ENCODE measurements around the gene SORCS2.

Gene SORCS2

DNA sequence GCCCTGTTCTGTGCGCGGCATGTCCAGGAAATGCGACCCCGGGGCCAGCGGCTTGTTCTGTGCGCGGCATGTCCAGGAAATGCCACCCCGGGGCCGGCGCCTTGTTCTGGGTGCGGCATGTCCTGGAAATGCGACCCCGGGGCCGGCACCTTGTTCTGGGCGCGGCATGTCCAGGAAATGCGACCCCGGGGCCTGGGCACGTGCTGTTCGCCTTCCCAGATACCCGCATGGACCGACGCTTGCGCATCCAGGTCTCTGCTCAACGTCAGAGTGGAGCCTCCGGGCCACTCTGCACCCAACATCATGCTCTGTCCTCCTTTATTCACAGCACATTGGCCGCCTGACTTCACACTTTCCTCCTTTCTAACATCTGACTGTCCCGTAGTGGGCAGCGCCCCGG, 318.2 kb downstream of the SORCS2 start:
- no peak for DNase-seq (ENCODE audit: low spot score)

DNA sequence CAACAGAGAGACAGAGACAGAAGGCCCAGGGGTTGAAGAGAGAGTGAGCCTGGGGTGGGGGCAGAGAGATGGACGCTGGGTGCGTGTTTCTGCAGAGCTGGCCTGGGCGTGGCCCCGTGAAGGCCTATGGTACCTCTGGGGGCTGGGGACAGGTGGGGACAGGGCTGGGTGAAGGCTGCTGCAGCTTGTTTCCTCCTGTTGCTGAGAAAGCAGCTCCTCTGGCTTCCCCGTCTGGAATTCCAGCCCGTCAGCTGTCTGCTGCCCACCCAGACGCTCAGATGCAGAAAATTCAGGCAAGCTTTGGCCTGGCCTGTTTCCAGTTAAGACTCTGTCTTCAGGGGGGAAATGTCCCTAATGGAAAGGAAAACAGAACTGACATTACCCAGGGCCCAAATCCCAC, 319.2 kb downstream of the SORCS2 start:
- DNase-seq (ENCODE audit: low spot score): no peak

DNA sequence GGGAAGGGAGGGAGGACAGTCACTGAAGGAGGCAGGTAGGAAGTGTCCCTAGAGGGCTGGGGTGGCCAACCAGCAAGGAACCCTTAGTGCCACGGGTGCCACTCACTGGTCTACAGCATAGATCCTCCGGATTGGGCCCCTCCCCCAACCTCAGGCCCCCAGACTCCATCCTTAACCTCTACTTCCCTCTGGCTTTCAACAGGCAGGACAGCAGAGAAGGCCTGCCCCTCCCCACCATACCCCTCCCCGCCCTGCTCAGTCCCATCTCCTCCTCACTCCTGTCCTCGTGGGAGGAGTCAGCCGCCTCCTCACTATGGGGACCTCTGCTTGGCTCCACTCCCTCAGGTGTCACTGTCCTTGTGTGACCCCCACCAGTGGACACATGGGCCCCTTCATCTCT, 320.1 kb downstream of the SORCS2 start:
- DNase-seq (ENCODE audit: low spot score): no peak

DNA sequence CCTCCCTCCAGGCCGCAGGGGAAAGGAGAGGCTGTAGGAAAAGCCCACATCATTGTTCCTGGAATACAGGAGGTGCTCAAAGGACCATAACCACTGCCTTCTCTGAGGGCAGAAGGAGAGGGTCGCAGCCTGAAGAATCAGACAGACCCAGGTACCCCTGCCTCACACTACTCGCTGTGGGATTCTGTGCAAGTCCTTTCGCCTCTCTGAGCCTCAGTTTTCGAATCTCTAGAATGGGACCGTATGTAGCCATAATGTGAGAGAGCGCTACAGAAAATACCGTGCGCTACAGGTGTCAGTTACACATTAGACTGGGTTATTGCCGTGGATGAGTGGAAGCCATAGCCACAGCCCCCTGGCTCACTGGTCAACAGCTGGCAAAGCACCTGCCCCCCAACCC, 320.6 kb downstream of the SORCS2 start:
- DNase-seq (ENCODE audit: low spot score): no peak

DNA sequence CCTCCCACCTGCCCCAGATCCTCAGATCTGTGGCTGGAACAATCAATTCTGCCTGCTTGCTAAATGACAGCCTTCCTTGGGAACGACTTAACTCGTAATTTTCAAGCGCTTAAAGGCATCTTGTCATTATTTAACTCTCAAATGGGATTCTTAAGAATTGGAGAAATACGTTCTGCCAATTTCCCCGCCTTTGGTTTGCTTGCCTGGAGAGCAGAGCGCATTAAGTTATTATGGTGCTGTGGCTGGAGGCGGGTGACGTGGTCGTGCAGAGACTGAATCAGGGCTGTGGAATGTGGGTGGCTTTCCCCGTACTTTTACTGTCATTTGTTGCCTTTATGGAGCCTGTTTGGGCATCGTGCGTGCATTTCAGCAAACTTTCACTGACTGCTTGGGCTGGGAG, 321.3 kb downstream of the SORCS2 start:
- no peak for DNase-seq (ENCODE audit: low spot score)

DNA sequence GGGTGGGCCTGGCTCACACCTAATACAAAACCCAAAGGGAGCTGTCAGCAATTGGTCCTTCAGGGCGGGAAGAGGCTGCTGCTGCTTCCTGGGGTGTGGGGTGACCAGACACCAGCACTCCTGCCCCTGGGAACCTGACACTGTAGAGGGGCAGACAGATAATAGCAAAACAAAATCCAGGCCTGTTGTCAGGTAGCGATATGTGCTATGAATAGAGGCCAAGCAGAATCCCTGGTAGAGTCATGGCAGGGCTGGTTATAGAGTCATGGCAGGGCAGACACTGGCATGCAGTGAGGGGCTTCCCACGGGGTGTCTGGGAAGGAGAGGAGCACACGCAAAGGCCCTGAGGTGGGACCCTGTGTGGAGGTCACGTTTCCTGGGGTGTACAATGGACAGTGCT, 321.9 kb downstream of the SORCS2 start:
- no peak for DNase-seq (ENCODE audit: low spot score)

DNA sequence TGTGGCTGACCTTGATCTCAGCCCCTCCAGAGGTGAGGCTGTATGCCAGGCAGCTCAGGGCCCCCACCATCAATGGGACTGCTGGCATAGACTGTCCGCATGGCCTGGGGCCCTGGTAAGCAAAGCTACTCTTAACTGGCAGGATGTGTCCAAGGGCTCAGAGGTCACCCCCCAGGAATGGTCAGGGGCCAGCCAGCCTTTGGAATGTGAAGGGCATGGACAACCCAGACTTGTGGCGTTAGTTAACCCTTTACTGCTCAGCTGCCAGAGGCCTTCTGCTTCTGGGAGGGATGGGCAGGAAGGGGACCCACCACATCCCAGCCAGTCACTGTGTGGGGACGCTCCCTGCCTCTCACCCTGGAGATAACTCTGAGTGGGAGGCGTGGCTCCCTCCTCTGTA, 322.5 kb downstream of the SORCS2 start:
- DNase-seq (ENCODE audit: low spot score): no peak

DNA sequence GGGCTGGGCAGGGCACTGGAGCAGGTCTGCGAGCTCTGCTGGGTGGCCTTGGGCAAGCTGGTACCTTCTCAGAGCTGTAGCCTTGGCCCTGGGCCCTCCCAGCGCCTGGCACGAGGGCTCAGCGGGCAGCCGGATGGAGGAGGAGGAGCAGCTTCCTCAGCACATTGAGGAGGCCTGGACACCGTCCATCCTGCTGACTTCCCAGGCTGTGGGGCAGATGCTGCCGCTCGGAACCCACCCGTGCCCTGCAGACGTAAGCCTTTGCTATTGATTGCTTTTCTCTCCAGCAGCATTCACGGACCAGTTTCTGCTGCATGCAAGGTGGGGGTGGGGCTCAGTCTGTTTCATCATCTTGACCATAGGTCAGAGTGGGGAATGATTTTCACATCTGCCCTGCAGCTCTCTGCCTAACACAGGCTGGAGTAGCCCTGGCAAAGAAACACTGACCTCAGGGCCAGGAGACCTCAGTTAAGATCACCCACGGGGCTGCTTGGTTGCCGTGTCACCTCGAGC, 323.1 kb downstream of the SORCS2 start:
- no peak for DNase-seq (ENCODE audit: low spot score)

DNA sequence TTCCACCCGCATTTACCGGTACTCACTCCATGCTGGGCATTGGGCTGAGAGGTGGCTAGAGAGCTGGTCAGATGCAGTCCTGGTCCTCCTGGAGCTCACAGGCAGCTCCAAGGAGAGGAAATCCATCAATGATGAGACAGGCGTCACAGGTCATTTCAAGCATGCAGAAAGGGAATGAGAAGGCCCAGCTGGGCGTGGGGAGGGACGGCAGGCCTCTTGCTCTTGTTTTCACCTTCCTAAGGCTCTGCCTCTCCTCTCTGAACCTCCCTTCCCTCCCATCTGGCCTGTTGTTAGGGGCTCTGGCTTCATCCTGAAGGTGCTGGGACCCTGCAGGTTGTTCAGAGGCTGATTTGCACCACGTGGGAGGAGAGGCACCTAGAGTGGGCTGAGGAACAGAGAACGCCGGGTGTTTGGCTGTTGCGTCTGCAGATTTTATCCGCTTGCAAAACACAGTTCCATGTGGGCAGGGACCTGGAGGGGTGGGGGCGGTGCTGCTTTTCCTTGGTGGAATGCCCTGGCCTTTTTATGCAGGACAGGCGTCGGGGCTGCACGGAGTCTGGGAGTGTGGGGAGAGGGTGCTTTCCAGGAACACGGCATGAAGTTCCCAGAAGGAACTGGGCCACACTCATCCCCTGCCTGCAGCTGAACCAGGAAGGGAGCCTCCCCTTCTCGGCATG, 323.9 kb downstream of the SORCS2 start:
- no peak for DNase-seq (ENCODE audit: low spot score)

DNA sequence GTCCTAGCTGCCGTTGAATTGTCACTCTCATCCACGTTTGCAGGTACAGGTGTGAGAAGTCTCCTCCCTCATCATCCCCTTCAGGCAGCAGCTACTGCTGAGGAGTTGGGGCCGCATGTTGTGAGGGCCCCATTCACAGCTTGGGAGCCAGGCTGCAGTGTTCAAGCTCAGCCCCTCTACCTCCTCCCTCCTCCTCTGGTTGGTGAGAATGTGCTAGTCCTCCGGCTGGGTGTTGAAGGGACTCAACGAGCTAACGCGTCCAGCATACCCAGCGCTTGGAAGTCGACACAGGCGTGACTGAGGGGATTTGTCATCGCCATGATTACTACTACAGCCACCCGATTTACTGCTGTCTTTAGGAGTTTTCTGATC, 324.4 kb downstream of the SORCS2 start:
- DNase-seq (ENCODE audit: low spot score): no peak

DNA sequence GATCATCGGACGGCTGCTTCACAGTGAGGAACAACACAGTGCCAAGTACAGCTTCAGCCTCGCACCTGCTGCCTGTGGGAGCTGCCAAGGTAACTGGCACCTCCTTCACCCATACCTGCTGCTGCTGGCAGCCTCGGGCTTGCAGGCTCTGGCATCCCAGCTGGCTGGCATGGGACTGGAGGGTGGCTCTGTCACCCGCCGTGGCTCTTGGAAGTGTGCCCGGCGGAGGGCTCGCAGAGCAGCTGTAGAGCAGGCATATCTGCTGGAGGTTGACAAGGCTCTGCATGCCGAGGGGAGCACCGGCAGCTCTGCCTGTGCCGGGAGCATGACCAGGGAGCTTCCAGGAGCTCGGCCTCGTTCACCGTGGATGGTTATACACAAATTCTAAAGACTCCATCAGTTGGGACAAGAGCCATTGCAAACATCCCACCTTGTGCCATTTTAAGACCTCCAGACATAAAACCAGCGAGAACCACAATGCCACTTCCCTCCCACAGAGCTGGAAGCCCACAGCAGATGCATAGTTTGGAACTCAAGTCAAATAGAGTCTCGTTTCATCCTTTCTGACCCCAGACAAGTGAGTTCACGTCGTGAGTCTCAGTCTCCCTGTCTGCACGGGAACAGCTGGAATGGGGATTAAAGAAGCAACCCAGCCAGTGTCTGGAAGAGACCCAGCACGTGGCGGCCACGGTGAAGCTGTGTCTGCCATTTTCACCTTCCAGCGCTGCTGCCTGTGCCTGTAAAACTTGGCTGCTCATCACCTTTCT, 326.7 kb downstream of the SORCS2 start:
- no peak for DNase-seq (ENCODE audit: low spot score)

DNA sequence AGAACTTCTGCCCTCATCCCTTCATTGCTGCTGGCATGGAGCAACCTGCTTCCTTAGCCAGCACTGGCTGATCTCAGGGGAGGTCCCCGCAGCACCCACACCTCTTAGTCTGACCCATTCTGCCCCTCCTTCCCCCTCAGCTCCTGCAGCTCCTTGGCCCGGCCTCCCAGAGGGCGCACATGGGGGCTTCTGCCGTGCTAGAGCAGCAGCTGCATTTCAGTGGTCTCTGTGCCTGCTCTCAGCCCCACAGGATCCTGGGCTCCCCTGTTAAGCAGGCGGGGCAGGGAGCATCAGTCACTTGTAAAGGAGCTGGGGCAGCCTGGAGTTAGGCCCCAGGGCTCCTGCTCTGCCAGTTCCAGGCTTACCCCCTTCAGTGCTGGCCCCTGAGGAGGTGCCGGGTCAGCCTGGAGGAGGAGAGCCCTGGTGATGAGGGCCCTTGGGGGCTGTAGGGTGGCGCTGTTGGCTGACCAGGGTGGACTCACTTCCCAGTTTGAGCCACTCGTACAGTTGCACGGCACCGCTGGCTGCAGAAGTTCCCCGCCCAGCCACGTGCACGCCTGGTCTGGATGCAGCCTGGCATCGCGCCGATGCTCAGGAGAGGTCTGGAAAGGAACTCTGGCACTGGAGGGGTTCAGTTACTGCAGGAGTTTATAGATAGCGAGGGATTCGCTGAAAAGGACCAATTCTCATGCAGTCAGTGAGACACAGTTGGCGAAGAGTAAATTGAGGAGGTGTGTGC, 327.5 kb downstream of the SORCS2 start:
- no peak for DNase-seq (ENCODE audit: low spot score)

DNA sequence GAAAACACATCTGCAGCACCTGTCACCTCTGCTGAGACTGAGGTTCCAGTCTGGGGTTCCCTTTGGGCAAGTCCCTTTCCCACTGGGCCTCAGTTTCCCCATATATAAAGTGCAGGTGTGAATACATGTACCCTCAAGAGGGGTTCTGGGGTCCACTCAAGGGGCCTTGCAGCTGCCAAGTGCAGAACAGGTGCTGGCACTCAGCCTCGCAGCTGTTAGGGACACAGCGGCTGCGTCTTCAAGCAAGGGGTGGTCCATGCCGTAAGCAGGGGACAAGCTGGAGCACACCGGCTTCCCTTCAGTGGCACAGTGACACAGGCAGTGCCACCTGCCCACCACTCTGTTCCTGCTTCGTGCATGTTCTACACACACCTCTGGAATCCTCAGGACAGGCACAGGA, 329.3 kb downstream of the SORCS2 start:
- DNase-seq (ENCODE audit: low spot score): no peak

DNA sequence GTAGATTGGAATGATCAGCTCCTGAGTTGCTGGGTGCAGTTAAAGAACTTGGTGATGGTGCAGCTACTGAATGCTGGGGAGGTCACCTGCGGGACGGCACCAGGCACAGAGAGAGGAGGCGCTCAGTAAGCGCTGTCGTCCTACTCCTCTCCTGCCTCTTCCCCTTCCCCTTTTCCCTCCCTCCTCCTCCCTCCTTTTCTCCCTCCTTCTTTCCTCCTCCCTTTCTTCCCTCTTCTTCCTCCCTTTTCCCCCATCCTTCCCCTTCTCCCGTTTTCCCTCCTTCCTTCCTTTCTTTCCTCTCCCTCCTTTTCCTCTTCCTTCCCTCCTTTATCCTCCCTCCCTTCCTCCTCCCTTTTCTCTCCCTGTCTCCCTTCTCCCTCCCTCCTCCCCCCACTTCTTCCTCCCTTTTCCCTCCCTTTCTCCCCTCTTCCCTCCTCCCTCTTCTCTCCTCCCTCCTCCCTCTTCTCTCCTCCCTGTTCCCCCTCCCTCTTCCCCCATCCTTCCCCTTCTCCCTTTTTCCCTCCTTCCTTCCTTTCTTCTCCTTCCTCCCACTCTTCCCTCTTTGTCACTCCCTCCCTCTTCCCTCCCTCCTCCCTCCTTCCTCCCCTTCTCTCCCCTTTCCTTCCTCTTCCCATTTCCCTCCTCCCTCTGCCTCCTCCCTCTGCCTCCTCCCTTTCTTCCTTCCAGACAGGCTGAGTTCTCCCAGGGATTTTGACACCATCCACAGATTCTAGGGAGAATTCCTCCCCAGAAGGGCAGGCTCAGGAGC, 330.3 kb downstream of the SORCS2 start:
- DNase-seq (ENCODE audit: low spot score): no peak

DNA sequence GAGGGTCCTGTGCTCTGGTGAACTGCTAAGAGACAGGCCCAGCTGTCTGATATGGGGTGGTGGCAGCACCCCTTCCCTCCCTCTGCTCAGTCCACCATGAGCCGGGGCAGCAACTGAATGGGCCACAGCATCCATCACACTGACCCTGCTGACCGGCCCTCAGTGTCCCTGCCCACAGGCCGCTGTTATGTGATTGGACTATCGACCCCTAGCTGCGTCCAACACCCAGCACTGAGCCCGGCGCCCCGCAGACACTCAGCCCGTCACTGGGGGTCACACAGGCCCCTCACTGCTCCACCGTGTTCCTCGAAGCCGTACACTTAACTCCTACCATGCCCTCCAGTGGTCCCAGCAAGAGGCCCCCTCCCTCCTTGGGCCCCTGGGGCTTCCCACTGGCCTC, 331.2 kb downstream of the SORCS2 start:
- no peak for DNase-seq (ENCODE audit: low spot score)

DNA sequence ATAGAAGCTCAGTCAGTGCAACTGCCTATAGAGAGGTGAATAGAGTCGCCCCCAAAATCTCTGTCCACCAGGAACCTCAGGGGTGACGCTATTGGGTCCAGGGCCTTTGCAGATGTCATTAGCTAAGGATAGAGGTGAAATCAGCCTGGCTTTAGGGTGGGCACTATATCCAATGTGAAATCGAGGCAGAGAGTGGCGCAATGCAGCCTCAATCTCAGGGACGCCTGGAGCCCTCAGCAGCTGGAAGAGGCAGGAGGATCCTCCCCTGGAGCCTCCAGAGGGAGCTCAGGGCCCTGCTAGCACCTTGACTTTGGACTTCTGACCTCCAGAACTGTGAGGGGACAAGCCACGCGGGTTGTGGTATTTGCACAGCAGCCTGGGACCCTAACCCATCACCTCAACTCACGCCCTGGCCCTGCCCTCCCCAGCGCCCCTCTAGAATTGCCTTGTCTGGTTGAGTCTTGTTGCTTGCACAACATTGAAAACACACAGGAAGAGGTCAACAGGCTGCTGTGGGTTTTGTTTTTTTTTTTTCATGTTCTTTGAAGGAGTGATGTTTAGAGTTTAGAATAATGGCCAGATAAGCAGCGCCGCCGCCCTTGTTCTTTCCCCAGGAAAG, 331.8 kb downstream of the SORCS2 start:
- no peak for DNase-seq (ENCODE audit: low spot score)

DNA sequence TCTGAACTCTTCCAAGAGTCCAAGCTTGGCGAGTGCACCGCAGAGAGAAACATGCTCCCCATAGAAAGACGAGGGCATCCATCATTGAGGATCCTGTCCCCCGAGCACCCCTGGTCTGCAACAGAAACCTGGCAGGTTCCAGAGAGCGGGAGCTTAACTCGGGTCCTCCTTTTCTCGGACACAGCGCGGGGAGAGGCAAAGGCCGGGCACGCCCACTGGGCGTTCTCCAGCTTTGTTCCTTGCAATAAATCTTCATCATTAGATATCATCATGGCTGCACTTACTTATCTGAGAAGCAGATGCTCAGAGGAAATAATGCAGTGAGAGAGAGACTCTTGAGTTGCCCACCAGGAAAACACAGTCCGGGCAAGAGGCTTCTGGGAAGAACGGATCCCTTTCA, 332.5 kb downstream of the SORCS2 start:
- DNase-seq (ENCODE audit: low spot score): no peak

DNA sequence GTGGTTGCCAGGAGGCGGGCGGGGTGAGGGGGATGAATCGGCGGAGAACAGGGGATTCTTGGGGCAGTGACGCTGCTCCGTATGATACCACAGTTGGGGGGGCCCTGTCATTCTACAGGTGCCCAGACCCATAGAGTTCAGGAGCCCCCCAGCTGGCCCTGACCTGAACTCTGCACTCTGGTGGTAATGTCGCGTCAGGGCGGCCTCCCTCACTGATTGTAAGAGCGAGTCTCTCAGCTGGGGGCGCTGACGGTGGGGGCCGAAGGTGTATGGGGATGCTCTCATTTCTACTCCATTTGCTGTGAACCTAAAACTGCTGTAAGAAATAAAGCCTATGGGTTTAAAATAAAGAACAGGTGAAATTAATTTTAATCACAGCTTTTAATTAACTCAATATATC, 334.2 kb downstream of the SORCS2 start:
- DNase-seq (ENCODE audit: low spot score): no peak

DNA sequence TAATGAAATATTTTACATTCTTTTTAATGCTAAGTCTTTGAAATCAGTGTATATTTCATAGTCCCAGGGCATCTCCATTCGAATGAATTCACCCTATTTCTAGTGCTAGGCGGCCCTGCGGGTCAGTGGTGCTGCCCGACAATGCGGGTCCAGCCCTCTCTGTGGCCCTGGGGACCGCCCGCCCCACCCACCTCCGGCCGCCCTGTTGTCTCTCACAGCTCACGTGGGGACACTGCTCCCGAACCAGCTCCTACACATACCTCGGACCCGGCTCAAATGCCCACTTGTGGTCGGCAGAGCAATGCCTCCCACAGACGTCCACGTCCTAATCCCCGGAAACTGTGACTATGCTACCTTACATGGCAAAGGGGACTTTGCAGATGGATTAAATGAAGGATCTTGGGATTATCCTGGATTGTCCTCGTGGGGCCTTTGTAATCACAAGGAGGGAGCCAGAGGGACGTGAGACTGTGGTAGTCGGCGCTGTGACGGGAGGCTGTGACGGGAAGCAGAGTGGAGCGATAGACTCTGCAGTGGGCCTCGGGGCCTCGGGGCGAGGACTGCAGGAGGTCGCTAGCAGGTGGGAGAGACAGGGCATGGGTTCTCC, 334.7 kb downstream of the SORCS2 start:
- no peak for DNase-seq (ENCODE audit: low spot score)

DNA sequence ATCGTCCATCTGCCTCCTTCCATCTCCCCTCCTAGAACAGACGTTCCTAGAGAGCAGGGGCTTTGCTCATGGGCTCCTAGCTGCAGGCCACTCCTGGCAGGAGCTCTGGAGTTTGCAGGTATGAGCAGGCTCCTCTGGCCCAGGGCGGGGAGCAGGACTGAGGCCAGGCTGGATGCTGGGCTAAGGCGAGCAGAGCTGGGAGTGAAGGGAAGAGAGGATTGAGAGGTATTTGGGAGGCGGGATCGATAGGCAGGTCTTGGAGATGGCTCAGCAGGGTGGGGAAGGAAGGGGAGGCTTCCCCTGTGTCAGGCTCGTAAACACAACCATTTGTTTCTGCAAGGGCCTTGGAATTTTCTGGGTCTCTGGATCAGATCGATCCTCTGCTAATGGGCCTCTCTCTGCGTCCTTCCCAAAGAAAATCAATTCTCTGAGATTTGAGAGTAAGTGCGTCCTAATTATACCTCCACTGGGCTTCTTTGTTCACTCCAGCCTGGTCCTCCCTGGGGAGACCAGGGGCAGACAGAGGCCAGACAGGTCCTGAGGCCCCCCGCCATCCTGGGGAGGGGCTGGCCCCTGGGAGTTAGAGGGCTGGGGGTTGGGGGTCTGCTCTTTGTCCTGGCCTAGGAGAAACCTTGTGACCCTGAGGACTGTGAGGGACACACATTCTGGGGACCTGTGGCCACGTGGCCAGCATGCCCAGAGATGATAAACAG, 337.2 kb downstream of the SORCS2 start:
- no peak for DNase-seq (ENCODE audit: low spot score)

DNA sequence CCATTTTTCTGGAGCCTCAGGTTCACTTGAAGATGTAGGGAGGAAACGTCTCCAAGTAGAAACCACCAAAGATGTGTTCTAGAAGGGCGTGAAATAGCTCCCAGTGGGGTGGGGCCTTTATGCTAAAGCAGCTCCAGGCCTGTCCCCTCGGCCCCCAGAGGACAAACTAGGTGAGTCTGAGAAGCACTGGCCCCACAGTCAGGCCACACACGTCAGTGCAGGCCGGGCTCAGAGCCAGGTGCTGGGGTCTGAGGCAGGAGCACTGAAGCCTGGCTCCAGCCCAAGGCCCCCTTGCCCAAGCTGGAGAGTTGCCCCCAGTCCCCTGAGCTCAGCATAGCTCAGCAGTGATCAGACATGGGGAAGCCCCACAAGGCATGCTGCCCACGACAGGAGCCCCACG, 337.7 kb downstream of the SORCS2 start:
- DNase-seq (ENCODE audit: low spot score): no peak

Measured in CD4-positive, alpha-beta T cell treated with Interleukin-2 at 100 ng/mL for 4 hours (primary cell).